IPS DF 6.9 (cell line): Measurements from ENCODE around the gene KIN.
"Not testable (repeated sequence)": the region's sequence is repeated elsewhere in the genome, so short reads cannot be mapped to it uniquely, and the experiment has no call there.

Experiments used
- DNase-seq: peaks from one replicate; pipeline ENCODE4 v3.0.0-alpha.2; 2013; ENCODE audit warnings: low read depth, low spot score
- H3K27ac ChIP-seq: one replicate; pipeline ENCODE4 v1.5.1; 2013; ENCODE audit warnings: low read length, control low read depth
- H3K27me3 ChIP-seq: 2 replicates; pipeline ENCODE4 v1.6.1; 2013; ENCODE audit warnings: mild to moderate bottlenecking, low read length; ENCODE audit not compliant: control insufficient read depth, insufficient read depth
- H3K36me3 ChIP-seq: 2 replicates; pipeline ENCODE4 v1.6.1; 2013; ENCODE audit warnings: low read length; ENCODE audit not compliant: control insufficient read depth, insufficient read depth
- H3K4me1 ChIP-seq: 2 replicates; pipeline ENCODE4 v1.6.1; 2013; ENCODE audit warnings: low read length; ENCODE audit not compliant: control insufficient read depth, insufficient read depth
- H3K4me3 ChIP-seq: 2 replicates; pipeline ENCODE4 v1.5.1; 2013; ENCODE audit warnings: mild to moderate bottlenecking, low read length
- H3K9me3 ChIP-seq: 2 replicates; pipeline ENCODE4 v1.6.1; 2013; ENCODE audit warnings: low read length, inconsistent platforms; ENCODE audit not compliant: control insufficient read depth, insufficient read depth
- WGBS: extraction: QIAGEN DNeasy Blood & Tissue Kit; methylation state at CpG from one replicate; pipeline ENCODE4 v1.1.7; 2013; ENCODE audit warnings: mixed read lengths, missing lambda C conversion rate; ENCODE audit not compliant: insufficient read length, insufficient coverage; 5-methylcytosine and 5-hydroxymethylcytosine counted together

KIN gene

GRCh38 chr10:7768417-7768816, 19.4 kb downstream of the KIN start:
- WGBS, result no CpG with 5 or more reads among the region's 7 CpGs
- Histone ChIP-seq H3K36me3 (no peaks in the 10 kb centered on the region; the same call in 1 of the 2 replicates), H3K4me3 (no peak overlapping the region), H3K9me3 (no peaks in the 10 kb centered on the region), H3K27ac (no peak overlapping the region), H3K27me3 (no peaks in the 10 kb centered on the region), H3K4me1 (no peaks in the 10 kb centered on the region)
- DNase-seq, result no peak

- no peak overlapping the region for H3K27ac ChIP-seq
- H3K27me3 ChIP-seq, result no peaks in the 10 kb centered on the region
- no peaks in the 10 kb centered on the region for H3K9me3 ChIP-seq
- no peak overlapping the region for H3K4me3 ChIP-seq
- no peaks in the 10 kb centered on the region for H3K4me1 ChIP-seq
- no peaks in the 10 kb centered on the region; the same call in 1 of the 2 replicates for H3K36me3 ChIP-seq
- DNase-seq, result no peak
- no CpG with 5 or more reads among the region's 10 CpGs for WGBS
Observed at GRCh38 chr10:7767209-7767608, 20.6 kb downstream of the KIN start.

- WGBS, result no CpG with 5 or more reads among the region's 3 CpGs
- no peaks in the 10 kb centered on the region for H3K9me3 ChIP-seq
- DNase-seq, result no peak
- no peaks in the 10 kb centered on the region for H3K27me3 ChIP-seq
- no peaks in the 10 kb centered on the region; the same call in 1 of the 2 replicates for H3K36me3 ChIP-seq
- H3K4me1 ChIP-seq, result no peaks in the 10 kb centered on the region
- no peak overlapping the region for H3K27ac ChIP-seq
- H3K4me3 ChIP-seq, result no peak overlapping the region
Observed at GRCh38 chr10:7766241-7766640, 21.6 kb downstream of the KIN start.

GRCh38 chr10:7763929-7764328, 23.9 kb downstream of the KIN start:
- Histone ChIP-seq H3K36me3 (no peaks in the 10 kb centered on the region; the same call in 1 of the 2 replicates), H3K27me3 (no peaks in the 10 kb centered on the region), H3K4me1 (no peaks in the 10 kb centered on the region), H3K27ac (no peak overlapping the region), H3K9me3 (no peaks in the 10 kb centered on the region), H3K4me3 (no peak overlapping the region)
- WGBS, result no CpG with 5 or more reads among the region's 5 CpGs
- no peak for DNase-seq

- H3K36me3 ChIP-seq, result peaks cover 7% of the 10 kb centered on the region; the same call in 1 of the 2 replicates
- H3K27me3 ChIP-seq, result no peaks in the 10 kb centered on the region
- H3K27ac ChIP-seq, result no peak overlapping the region
- H3K9me3 ChIP-seq, result no peaks in the 10 kb centered on the region
- no peaks in the 10 kb centered on the region for H3K4me1 ChIP-seq
- no peak overlapping the region for H3K4me3 ChIP-seq
- no CpG with 5 or more reads among the region's 7 CpGs for WGBS
- no peak for DNase-seq
Observed at GRCh38 chr10:7756360-7756992, 31.3 kb downstream of the KIN start.

- Histone ChIP-seq H3K4me1 (no peaks in the 10 kb centered on the region), H3K9me3 (no peaks in the 10 kb centered on the region), H3K4me3 (no peak overlapping the region), H3K36me3 (peaks cover 7% of the 10 kb centered on the region; the same call in 1 of the 2 replicates), H3K27me3 (no peaks in the 10 kb centered on the region), H3K27ac (no peak overlapping the region)
- no CpG with 5 or more reads among the region's 3 CpGs for WGBS
- no peak for DNase-seq
Observed at GRCh38 chr10:7755103-7755502, 32.7 kb downstream of the KIN start.

GRCh38 chr10:7752251-7752650, 35.5 kb downstream of the KIN start:
- DNase-seq, result no peak
- no peak overlapping the region for H3K4me3 ChIP-seq
- H3K27ac ChIP-seq, result no peak overlapping the region
- H3K9me3 ChIP-seq, result no peaks in the 10 kb centered on the region
- peaks cover 7% of the 10 kb centered on the region; the same call in 1 of the 2 replicates for H3K36me3 ChIP-seq
- H3K27me3 ChIP-seq, result no peaks in the 10 kb centered on the region
- WGBS, result no CpG with 5 or more reads among the region's 6 CpGs
- no peaks in the 10 kb centered on the region for H3K4me1 ChIP-seq

GRCh38 chr10:7750222-7750621, 37.6 kb downstream of the KIN start:
- H3K9me3 ChIP-seq, result no peaks in the 10 kb centered on the region

GRCh38 chr10:7748637-7749036, 39.2 kb downstream of the KIN start:
- H3K4me3 ChIP-seq, H3K9me3 ChIP-seq, H3K27ac ChIP-seq, DNase-seq, H3K36me3 ChIP-seq, H3K4me1 ChIP-seq, H3K27me3 ChIP-seq: not testable (repeated sequence)
- WGBS, result no CpG with 5 or more reads among the region's 7 CpGs

More at GRCh38 chr10:7750222-7750621, 37.6 kb downstream of the KIN start:
- no peaks in the 10 kb centered on the region for H3K4me1 ChIP-seq
- no peak for DNase-seq
- no peak overlapping the region for H3K27ac ChIP-seq
- H3K4me3 ChIP-seq, result no peak overlapping the region
- no CpG with 5 or more reads among the region's 5 CpGs for WGBS
- H3K27me3 ChIP-seq, result no peaks in the 10 kb centered on the region
- peaks cover 7% of the 10 kb centered on the region; the same call in 1 of the 2 replicates for H3K36me3 ChIP-seq

- H3K9me3 ChIP-seq, result no peaks in the 10 kb centered on the region
- no peak overlapping the region for H3K27ac ChIP-seq
- no peaks in the 10 kb centered on the region for H3K27me3 ChIP-seq
- no CpG with 5 or more reads among the region's 8 CpGs for WGBS
- H3K4me3 ChIP-seq, result no peak overlapping the region
- no peak for DNase-seq
- no peaks in the 10 kb centered on the region for H3K4me1 ChIP-seq
- no peaks in the 10 kb centered on the region for H3K36me3 ChIP-seq
Observed at GRCh38 chr10:7744307-7744706, 43.5 kb downstream of the KIN start.
